GM23338 (cell line): Measurements from ENCODE around the gene ST8SIA6. TPM values are rescaled to one million over a fixed set of nuclear protein-coding genes. Genes with fewer than 3 reads are reported as not detected.

ENCODE experiments used
- ATAC-seq: fragments of 200-7000 bp; cut with Tn5 transposase; 3 replicates; pipeline ENCODE4 v1.9.1; 2020
- DNase-seq: peaks from one replicate; pipeline ENCODE4 v3.0.0-alpha.2; 2015; ENCODE audit warnings: low spot score
- H2AFZ ChIP-seq: fragments of 200-600 bp; sonication (generic); 2 replicates; pipeline ENCODE4 v1.8.0; 2016; ENCODE audit warnings: antibody characterized with exemption, mild to moderate bottlenecking, moderate library complexity
- H3F3A ChIP-seq: fragments of 200-600 bp; sonication (generic); replicated peaks from 2 replicates; pipeline ENCODE4 v1.8.0; 2017; ENCODE audit warnings: antibody characterized with exemption, mixed run types, low read depth
- H3K27ac ChIP-seq: fragments of 200-600 bp; sonication (generic); 2 replicates; pipeline ENCODE4 v1.6.1; 2016; ENCODE audit warnings: low read depth
- H3K27me3 ChIP-seq: fragments of 200-600 bp; sonication (generic); 2 replicates; pipeline ENCODE4 v1.8.0; 2016; ENCODE audit warnings: mild to moderate bottlenecking, mixed run types, moderate library complexity; ENCODE audit not compliant: insufficient read depth
- H3K36me3 ChIP-seq: fragments of 200-600 bp; sonication (generic); 2 replicates; pipeline ENCODE4 v1.8.0; 2016; ENCODE audit warnings: mild to moderate bottlenecking; ENCODE audit not compliant: insufficient read depth
- H3K4me1 ChIP-seq: fragments of 200-600 bp; sonication (generic); 2 replicates; pipeline ENCODE4 v1.8.0; 2016; ENCODE audit warnings: mild to moderate bottlenecking, moderate library complexity; ENCODE audit not compliant: insufficient read depth
- H3K4me2 ChIP-seq: fragments of 200-600 bp; sonication (generic); 2 replicates; pipeline ENCODE4 v1.7.1; 2017; ENCODE audit warnings: mixed run types
- H3K4me3 ChIP-seq: fragments of 200-600 bp; sonication (generic); 2 replicates; pipeline ENCODE4 v1.6.1; 2016; ENCODE audit warnings: mixed run types
- H3K79me2 ChIP-seq: fragments of 200-600 bp; sonication (generic); replicated peaks from 2 replicates; pipeline ENCODE4 v1.8.0; 2017; ENCODE audit warnings: mild to moderate bottlenecking; ENCODE audit not compliant: insufficient read depth
- H3K9me2 ChIP-seq: fragments of 200-600 bp; sonication (generic); 2 replicates; pipeline ENCODE4 v1.8.0; 2017; ENCODE audit not compliant: insufficient read depth
- H4K20me1 ChIP-seq: fragments of 200-600 bp; sonication (generic); replicated peaks from 2 replicates; pipeline ENCODE4 v1.8.0; 2017; ENCODE audit warnings: mild to moderate bottlenecking; ENCODE audit not compliant: insufficient read depth
- H3K27ac Mint-ChIP-seq: 2 replicates; pipeline ENCODE4 v1.8.0; 2020; ENCODE audit warnings: inconsistent platforms, mild to moderate bottlenecking, moderate library complexity, mixed read lengths
- H3K27me3 Mint-ChIP-seq: 3 replicates; pipeline ENCODE4 v1.8.0; 2022; ENCODE audit warnings: low read depth, mild to moderate bottlenecking, moderate library complexity, mixed read lengths, inconsistent platforms; ENCODE audit not compliant: insufficient read depth, poor library complexity
- H3K36me3 Mint-ChIP-seq: 3 replicates; pipeline ENCODE4 v1.8.0; 2021; ENCODE audit warnings: low read depth, mild to moderate bottlenecking, inconsistent platforms, moderate library complexity, mixed read lengths
- H3K4me1 Mint-ChIP-seq: 3 replicates; pipeline ENCODE4 v1.8.0; 2020; ENCODE audit warnings: mild to moderate bottlenecking, inconsistent platforms, mixed read lengths
- H3K4me3 Mint-ChIP-seq: 3 replicates; pipeline ENCODE4 v1.8.0; 2021; ENCODE audit warnings: moderate library complexity, mild to moderate bottlenecking, inconsistent platforms, mixed read lengths
- H3K9me3 Mint-ChIP-seq: 3 replicates; pipeline ENCODE4 v1.8.0; 2020; ENCODE audit warnings: moderate library complexity, mild to moderate bottlenecking, inconsistent platforms, mixed read lengths
- CREB1 ChIP-seq: fragments of 250-450 bp; sonication (Bioruptor Pico); IDR thresholded peaks from 2 replicates; pipeline ENCODE4 v1.5.0; 2020; ENCODE audit warnings: low read depth, mild to moderate bottlenecking, moderate library complexity
- EZH2 ChIP-seq: fragments of 200-600 bp; sonication (generic); IDR thresholded peaks from one replicate; pipeline ENCODE4 v1.8.0; 2017; ENCODE audit warnings: antibody characterized with exemption, mild to moderate bottlenecking, low read depth; ENCODE audit not compliant: unreplicated experiment
- JUNB ChIP-seq: IDR thresholded peaks from one replicate; pipeline ENCODE4 v1.6.1; 2016; ENCODE audit warnings: antibody characterized with exemption; ENCODE audit not compliant: unreplicated experiment
- REST ChIP-seq: IDR thresholded peaks from one replicate; pipeline ENCODE4 v1.6.1; 2018; ENCODE audit warnings: antibody characterized with exemption; ENCODE audit not compliant: unreplicated experiment
- STAT1 ChIP-seq: IDR thresholded peaks from one replicate; pipeline ENCODE4 v1.6.1; 2016; ENCODE audit warnings: antibody characterized with exemption; ENCODE audit not compliant: unreplicated experiment
- ZNF331 ChIP-seq: fragments of 250-450 bp; sonication (Bioruptor Pico); IDR thresholded peaks from 2 replicates; pipeline ENCODE4 v1.5.0; 2020; ENCODE audit warnings: low read depth, mild to moderate bottlenecking, moderate library complexity
- ZNF462 ChIP-seq: fragments of 250-450 bp; sonication (Bioruptor Pico); IDR thresholded peaks from 2 replicates; pipeline ENCODE4 v1.5.0; 2020; ENCODE audit warnings: mild to moderate bottlenecking, moderate library complexity
- polyA plus RNA-seq: library from polyadenylated mRNA; unstranded; fragments of >200 nt; fragmentation: Nextera tagmentation; extraction: Ambion mirVana; gene quantifications from 2 replicates; pipeline ENCODE4 v1.2.1, GENCODE V29; 2016
- total RNA-seq: library from RNA; depleted of rRNA; stranded (reverse); fragments of >200 nt; shearing (Covaris generic); gene quantifications from 2 replicates; pipeline ENCODE4 v1.2.3, GENCODE V29; 2014

ST8SIA6 gene
- total and polyA plus RNA-seq, 2 experiments from 2014 or later: 1.6 to 2.3 TPM

- Histone ChIP-seq H3K27ac (no peak overlapping the region), H3F3A (no peaks in the 10 kb centered on the region), H3K79me2 (no peaks in the 10 kb centered on the region), H2AFZ (no peak overlapping the region), H3K9me2 (no peaks in the 10 kb centered on the region), H3K27me3 (no peaks in the 10 kb centered on the region), H3K4me1 (peaks cover 2% of the 10 kb centered on the region; the same call in 1 of the 2 replicates), H3K4me2 (no peak overlapping the region), H3K36me3 (no peaks in the 10 kb centered on the region), H3K4me3 (no peak overlapping the region), H4K20me1 (no peaks in the 10 kb centered on the region)
- ATAC-seq (no peak), DNase-seq (no peak)
- TF ChIP-seq ZNF462 (CRISPR knock-in tag) (no peak), STAT1 (no peak), JUNB (no peak), REST (no peak), ZNF331 (CRISPR knock-in tag) (no peak), EZH2 (no peak), CREB1 (CRISPR knock-in tag) (no peak)
- no peaks in the 10 kb centered on the region for H3K9me3 Mint-ChIP-seq
- peaks cover 4% of the 10 kb centered on the region for H3K27me3 Mint-ChIP-seq
- H3K4me1 Mint-ChIP-seq: no peaks in the 10 kb centered on the region; the same call in 2 of the 3 replicates
- no peak overlapping the region for H3K4me3 Mint-ChIP-seq
- H3K36me3 Mint-ChIP-seq: no peaks in the 10 kb centered on the region
- no peak overlapping the region for H3K27ac Mint-ChIP-seq
Measured at GRCh38 chr10:17422931-17423330, 31.5 kb downstream of the ST8SIA6 start.
